ENCODE data around the gene WDR70.

WDR70 gene

GRCh38 chr5:37565062-37565670 is 186.0 kb downstream of the WDR70 start:
- TF ChIP-seq PATZ1 (CRISPR knock-in tag; IDR thresholded peaks at IDR 0.05; ENCODE audit: borderline replicate concordance) (no peak), ISL1 (CRISPR knock-in tag; IDR thresholded peaks at IDR 0.05) (peak; percentile 7; the same call in 1 of the 2 replicates)
- peak; percentile 47; the same call in 2 of the 3 replicates for ATAC-seq

GRCh38 chr5:37567566-37567965 is 188.4 kb downstream of the WDR70 start:
- no peak for TF ChIP-seq CSDC2 (CRISPR knock-in tag; IDR thresholded peaks at IDR 0.05)
- ATAC-seq = no peak

GRCh38 chr5:37568018-37568753 is 189.1 kb downstream of the WDR70 start:
- TF ChIP-seq TCF4 (CRISPR knock-in tag; IDR thresholded peaks at IDR 0.05; ENCODE audit: borderline replicate concordance) (no peak), TSHZ2 (CRISPR knock-in tag; IDR thresholded peaks at IDR 0.05) (no peak), POU6F1 (CRISPR knock-in tag; IDR thresholded peaks at IDR 0.05; ENCODE audit: borderline replicate concordance, low read depth) (no peak), RARB (CRISPR knock-in tag; IDR thresholded peaks at IDR 0.05) (no peak), ZFP30 (CRISPR knock-in tag; IDR thresholded peaks at IDR 0.05) (no peak), PPARA (CRISPR knock-in tag; IDR thresholded peaks at IDR 0.05; ENCODE audit: borderline replicate concordance) (no peak), ZC3H10 (CRISPR knock-in tag; IDR thresholded peaks at IDR 0.05) (no peak), PATZ1 (CRISPR knock-in tag; IDR thresholded peaks at IDR 0.05; ENCODE audit: borderline replicate concordance) (no peak), BACH2 (CRISPR knock-in tag; IDR thresholded peaks at IDR 0.05; ENCODE audit: borderline replicate concordance) (no peak), OSR1 (CRISPR knock-in tag; IDR thresholded peaks at IDR 0.05) (no peak), ISL1 (CRISPR knock-in tag; IDR thresholded peaks at IDR 0.05) (no peak), GLIS3 (CRISPR knock-in tag; IDR thresholded peaks at IDR 0.05) (no peak), TOX (CRISPR knock-in tag; IDR thresholded peaks at IDR 0.05; ENCODE audit: borderline replicate concordance) (no peak), ARNTL (CRISPR knock-in tag; IDR thresholded peaks at IDR 0.05; ENCODE audit: borderline replicate concordance, low read depth) (no peak), SNAI2 (CRISPR knock-in tag; IDR thresholded peaks at IDR 0.05) (no peak), ZNF565 (CRISPR knock-in tag; conservative IDR thresholded peaks at IDR 0.05; ENCODE audit: low read depth) (no peak), ZNF70 (CRISPR knock-in tag; IDR thresholded peaks at IDR 0.05) (no peak)
- no peak for ATAC-seq

GRCh38 chr5:37568893-37569292 is 189.8 kb downstream of the WDR70 start:
- ATAC-seq = no peak
- TF ChIP-seq ZFP3 (CRISPR knock-in tag; IDR thresholded peaks at IDR 0.05) (no peak), ZNF70 (CRISPR knock-in tag; IDR thresholded peaks at IDR 0.05) (no peak), SNAI2 (CRISPR knock-in tag; IDR thresholded peaks at IDR 0.05) (no peak), PPARA (CRISPR knock-in tag; IDR thresholded peaks at IDR 0.05; ENCODE audit: borderline replicate concordance) (no peak), CSRNP3 (CRISPR knock-in tag; IDR thresholded peaks at IDR 0.05) (no peak), ZNF565 (CRISPR knock-in tag; conservative IDR thresholded peaks at IDR 0.05; ENCODE audit: low read depth) (no peak), OSR1 (CRISPR knock-in tag; IDR thresholded peaks at IDR 0.05) (no peak), TSHZ2 (CRISPR knock-in tag; IDR thresholded peaks at IDR 0.05) (no peak), CREB5 (CRISPR knock-in tag; IDR thresholded peaks at IDR 0.05; ENCODE audit: low read depth) (no peak)
